Fibroblast of mammary gland (primary cell): Measurements from ENCODE around the gene PCK2.
A peak's percentile ranks its signal among the peaks of the same experiment; 100 is the strongest.

Experiments used
- DNase-seq: peaks from one replicate; pipeline ENCODE4 v3.0.0-alpha.2; 2010; ENCODE audit warnings: low read depth
- H3K4me3 ChIP-seq: 2 replicates; pipeline ENCODE4 v1.5.1; 2011; ENCODE audit warnings: low read depth, mild to moderate bottlenecking, low read length, moderate library complexity; ENCODE audit not compliant: control insufficient read depth
- TF ChIP-seq, protein P1 (sequence below): conservative IDR thresholded peaks from 2 replicates; pipeline ENCODE4 v1.5.1; 2011; ENCODE audit warnings: low read depth, low read length, inconsistent platforms; ENCODE audit not compliant: control insufficient read depth, insufficient read depth

The PCK2 gene

DNA sequence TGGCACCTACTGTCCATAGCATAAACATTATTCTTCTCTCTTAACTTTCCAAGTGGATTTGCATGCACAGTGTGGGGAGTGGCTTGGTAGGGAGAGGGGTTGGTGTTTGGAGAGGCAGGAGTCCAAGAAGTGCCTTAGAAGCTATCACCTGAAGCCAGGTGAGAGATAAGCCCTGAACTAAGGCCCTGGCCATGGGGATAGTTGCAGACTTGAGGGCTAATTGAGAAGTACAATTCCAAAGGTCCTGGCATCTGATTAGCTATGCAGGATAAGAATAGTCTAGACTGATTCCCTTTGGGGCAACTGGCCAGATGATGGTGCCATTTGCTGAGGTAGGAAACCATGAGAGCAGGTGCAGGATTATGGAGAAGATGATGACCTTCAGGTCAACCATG, 2.0 kb upstream of the PCK2 start:
- no peak overlapping the region for H3K4me3 ChIP-seq
- DNase-seq, result no peak
- TF ChIP-seq, protein P1, sequence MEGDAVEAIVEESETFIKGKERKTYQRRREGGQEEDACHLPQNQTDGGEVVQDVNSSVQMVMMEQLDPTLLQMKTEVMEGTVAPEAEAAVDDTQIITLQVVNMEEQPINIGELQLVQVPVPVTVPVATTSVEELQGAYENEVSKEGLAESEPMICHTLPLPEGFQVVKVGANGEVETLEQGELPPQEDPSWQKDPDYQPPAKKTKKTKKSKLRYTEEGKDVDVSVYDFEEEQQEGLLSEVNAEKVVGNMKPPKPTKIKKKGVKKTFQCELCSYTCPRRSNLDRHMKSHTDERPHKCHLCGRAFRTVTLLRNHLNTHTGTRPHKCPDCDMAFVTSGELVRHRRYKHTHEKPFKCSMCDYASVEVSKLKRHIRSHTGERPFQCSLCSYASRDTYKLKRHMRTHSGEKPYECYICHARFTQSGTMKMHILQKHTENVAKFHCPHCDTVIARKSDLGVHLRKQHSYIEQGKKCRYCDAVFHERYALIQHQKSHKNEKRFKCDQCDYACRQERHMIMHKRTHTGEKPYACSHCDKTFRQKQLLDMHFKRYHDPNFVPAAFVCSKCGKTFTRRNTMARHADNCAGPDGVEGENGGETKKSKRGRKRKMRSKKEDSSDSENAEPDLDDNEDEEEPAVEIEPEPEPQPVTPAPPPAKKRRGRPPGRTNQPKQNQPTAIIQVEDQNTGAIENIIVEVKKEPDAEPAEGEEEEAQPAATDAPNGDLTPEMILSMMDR, result no peak

DNA sequence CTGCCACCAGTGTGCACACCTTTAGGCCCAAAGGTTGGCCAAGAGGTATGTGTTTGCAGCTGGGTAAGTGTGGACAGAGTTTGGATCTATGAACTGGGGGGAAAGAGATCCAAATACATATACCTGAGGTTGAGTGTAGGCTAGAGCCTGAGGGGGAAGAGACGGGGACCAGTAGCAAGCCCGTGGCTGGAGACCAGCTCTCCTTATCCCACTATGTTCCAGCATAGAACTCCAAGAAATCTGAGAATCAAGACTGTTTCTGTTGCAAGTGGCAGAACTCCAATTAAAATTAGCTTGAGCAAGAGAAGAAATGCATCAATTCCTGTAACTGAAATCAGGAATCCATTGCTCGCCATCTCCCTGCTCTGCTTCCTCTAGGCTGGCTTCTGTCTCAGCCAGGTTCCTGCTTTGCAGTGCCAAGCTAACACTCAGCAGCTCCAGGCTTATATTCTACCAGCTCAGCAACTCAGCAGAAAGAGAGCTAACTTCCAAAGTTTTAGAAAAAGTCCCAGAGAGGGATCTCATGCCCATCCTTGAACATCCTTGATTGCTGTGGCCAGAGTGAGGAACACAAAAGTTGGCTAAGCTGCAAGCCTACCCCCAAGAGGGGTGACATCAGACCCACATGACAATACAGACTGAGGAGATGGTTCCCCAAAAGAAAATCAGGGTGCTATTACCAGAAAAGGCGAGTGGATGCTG, 1.5 kb upstream of the PCK2 start:
- no peak overlapping the region for H3K4me3 ChIP-seq
- DNase-seq, result no peak
- TF ChIP-seq, protein P1, result no peak

DNA sequence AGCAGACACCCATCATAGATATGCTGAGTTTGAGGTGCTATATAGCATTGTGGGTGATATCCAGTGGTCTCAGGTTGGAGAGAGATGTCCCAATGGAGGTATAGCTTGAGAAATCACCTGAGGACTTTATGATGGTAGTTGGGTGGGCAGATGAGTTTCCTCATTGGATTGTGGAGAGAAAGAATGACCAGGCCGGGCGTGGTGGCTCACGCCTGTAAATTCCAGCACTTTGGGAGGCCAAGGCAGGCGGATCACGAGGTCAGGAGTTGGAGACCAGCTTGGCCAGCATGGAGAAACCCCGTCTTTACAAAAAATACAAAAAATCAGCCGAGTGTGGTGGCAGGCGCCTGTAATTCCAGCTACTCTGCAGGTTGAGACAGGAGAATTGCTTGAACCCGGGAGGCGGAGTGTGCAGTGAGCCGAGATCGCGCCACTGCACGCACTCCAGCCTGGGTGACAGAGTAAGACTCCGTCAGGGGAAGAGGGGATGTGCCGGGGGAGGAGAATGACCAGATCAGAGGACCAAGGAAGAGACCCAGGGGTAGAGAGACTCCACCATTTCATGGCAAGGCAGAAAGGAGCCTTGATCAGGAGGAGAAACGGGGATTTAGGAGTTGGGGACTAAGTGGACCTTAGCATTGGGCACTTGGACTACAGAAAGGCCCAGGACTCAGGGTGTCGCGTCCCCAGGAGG, 757 bp upstream of the PCK2 start:
- TF ChIP-seq, protein P1, result no peak
- H3K4me3 ChIP-seq, result peak overlapping the region; percentile 74
- DNase-seq, result no peak

DNA sequence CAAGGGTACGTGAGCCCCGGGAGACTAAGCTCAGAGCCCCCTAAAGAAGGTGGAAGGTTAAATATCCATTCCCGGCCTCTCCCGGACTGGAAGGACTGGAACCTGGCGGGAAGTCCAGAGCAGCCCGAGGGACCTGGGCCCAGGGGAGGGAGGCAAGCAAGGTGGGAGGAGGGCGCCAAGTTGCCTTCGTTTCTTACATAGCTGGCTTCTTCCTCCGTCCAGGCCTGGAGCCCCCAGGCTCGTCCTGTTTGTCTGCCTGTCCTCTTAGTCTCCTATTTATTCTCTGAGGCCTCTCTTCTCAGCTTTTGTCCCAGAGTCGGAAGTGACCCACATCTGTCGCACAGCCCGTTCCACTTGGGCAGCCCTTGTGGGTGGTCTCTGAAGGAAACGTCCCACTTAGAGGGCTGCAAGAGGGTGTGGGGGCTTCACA, 745 bp downstream of the PCK2 start:
- no peak for DNase-seq
- H3K4me3 ChIP-seq, result peak overlapping the region; percentile 74
- TF ChIP-seq, protein P1, result no peak

DNA sequence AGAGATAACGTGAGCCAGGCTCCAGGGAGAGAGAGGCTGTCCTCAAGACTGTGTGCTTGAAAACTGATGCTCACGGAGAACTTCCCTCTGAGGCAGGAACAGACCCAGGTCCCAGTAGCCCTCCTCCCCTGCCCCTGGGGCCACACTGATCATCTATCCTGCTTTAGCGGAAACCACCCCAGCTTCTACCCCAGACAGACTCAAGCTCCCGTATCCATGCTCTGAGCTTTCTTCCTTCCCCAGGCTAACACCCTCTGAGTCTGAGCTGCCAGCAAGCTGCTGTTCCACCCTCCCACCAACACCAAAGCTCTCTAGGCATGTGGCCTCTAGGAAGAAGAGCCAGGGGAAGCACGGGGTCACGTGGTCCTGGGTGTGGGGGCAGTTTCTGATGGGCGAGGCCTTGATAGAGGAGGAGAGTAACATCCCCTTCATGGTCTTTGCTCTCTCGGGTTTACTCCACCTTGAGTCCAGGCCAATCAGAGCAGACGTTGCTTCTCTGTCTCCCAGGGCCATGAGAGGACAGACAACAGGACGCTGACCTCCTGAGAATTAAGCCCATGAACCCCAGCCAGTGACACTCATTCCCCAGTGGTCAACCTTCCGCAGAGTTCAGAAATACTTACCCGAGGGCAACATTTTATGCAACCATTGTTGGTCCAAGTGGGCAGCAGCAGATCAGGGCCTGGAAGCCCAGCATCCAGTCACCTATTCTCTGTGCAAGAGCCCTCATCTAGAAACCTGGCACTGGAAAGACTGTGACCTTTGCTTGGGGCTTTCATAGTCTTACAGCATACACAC, 1.4 kb downstream of the PCK2 start:
- DNase-seq, result peak; percentile 36
- peak overlapping the region; percentile 74 for H3K4me3 ChIP-seq
- TF ChIP-seq, protein P1, result no peak

DNA sequence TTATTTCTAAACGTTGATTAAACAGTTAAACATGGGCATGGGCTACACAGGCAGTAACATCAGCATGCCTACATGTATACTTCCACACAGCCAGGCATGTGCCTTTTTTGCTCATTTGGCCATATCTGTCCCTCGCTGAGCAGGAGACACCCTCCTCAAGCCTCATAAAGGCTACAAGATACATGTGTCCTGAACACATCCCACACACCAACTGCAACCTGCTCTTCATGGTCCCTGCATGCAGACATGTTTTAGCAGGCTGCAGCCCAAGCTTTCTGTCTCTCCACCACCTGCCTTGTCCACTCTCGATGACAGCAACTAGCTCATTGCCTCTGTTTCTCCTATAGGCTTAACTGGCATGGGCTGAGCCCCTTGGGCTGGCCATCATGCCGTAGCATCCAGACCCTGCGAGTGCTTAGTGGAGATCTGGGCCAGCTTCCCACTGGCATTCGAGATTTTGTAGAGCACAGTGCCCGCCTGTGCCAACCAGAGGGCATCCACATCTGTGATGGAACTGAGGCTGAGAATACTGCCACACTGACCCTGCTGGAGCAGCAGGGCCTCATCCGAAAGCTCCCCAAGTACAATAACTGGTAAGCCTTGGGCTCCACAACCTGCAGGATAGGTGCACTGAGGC, 2.6 kb downstream of the PCK2 start:
- TF ChIP-seq, protein P1, result no peak
- no peak overlapping the region for H3K4me3 ChIP-seq
- no peak for DNase-seq
